PC-3 (cell line): ENCODE data around the gene CCNI. TPM values are rescaled to one million over a fixed set of nuclear protein-coding genes. Genes with fewer than 3 reads are reported as not detected.

Experiments
- ATAC-seq: fragments of 200-7000 bp; cut with Tn5 transposase; 2 replicates; pipeline ENCODE4 v1.9.1; 2020; ENCODE audit warnings: mild to moderate bottlenecking, moderate library complexity
- BruUV-seq: library from RNA; stranded (reverse); fragments of 400-500 nt; replicated peaks from 2 replicates; lab custom pipeline; 2021; lab: Mats Ljungman, UMichigan
- CTCF ChIA-PET: fragments of 300-600 bp; sonication (Branson Sonifier 250); formaldehyde crosslinking; loops from one replicate; lab custom pipeline; 2022; ENCODE audit warnings: antibody characterized with exemption; lab: Charles Lee
- POLR2A ChIA-PET: fragments of 300-600 bp; sonication (Branson Sonifier 250); formaldehyde crosslinking; loops from one replicate; lab custom pipeline; 2022; ENCODE audit warnings: antibody characterized with exemption; ENCODE audit not compliant: unreplicated experiment; lab: Charles Lee
- DNase-seq: peaks from one replicate; pipeline ENCODE4 v3.0.0-alpha.2; 2015
- H2AFZ ChIP-seq: fragments of 300-600 bp; sonication (generic); 2 replicates; pipeline ENCODE4 v1.6.0; 2016; ENCODE audit warnings: antibody characterized with exemption, low read length
- H3F3A ChIP-seq: fragments of 300-600 bp; sonication (generic); one replicate; pipeline ENCODE4 v1.6.0; 2017; ENCODE audit warnings: antibody characterized with exemption, low read length, control low read depth, mild to moderate bottlenecking; ENCODE audit not compliant: unreplicated experiment
- H3K27ac ChIP-seq: fragments of 300-600 bp; sonication (generic); 2 replicates; pipeline ENCODE4 v1.5.1; 2016; ENCODE audit warnings: mild to moderate bottlenecking, low read length
- H3K27me3 ChIP-seq: fragments of 300-600 bp; sonication (generic); 2 replicates; pipeline ENCODE4 v1.6.1; 2016; ENCODE audit warnings: low read length, mixed read lengths
- H3K36me3 ChIP-seq: fragments of 300-600 bp; sonication (generic); 2 replicates; pipeline ENCODE4 v1.6.1; 2016; ENCODE audit warnings: low read depth, mixed run types, low read length, mixed read lengths
- H3K4me1 ChIP-seq: fragments of 300-600 bp; sonication (generic); 2 replicates; pipeline ENCODE4 v1.5.1; 2016; ENCODE audit warnings: low read length; ENCODE audit not compliant: insufficient read depth
- H3K4me2 ChIP-seq: fragments of 300-600 bp; sonication (generic); 2 replicates; pipeline ENCODE4 v1.6.0; 2016; ENCODE audit warnings: low read length
- H3K4me3 ChIP-seq: fragments of 300-600 bp; sonication (generic); 2 replicates; pipeline ENCODE4 v1.5.1; 2016; ENCODE audit warnings: mild to moderate bottlenecking, low read length, mixed read lengths
- H3K79me2 ChIP-seq: fragments of 300-600 bp; sonication (generic); 2 replicates; pipeline ENCODE4 v1.6.1; 2017; ENCODE audit warnings: low read length, mixed read lengths
- H3K9ac ChIP-seq: fragments of 300-600 bp; sonication (generic); 2 replicates; pipeline ENCODE4 v1.6.0; 2016; ENCODE audit warnings: mild to moderate bottlenecking, low read length
- H3K9me2 ChIP-seq: fragments of 300-600 bp; sonication (generic); replicated peaks from 2 replicates; pipeline ENCODE4 v1.6.1; 2016; ENCODE audit warnings: mixed run types, low read length, mixed read lengths
- H3K9me3 ChIP-seq: fragments of 300-600 bp; sonication (generic); 2 replicates; pipeline ENCODE4 v1.6.1; 2016; ENCODE audit warnings: low read length, mixed read lengths
- H4K20me1 ChIP-seq: fragments of 300-600 bp; sonication (generic); 2 replicates; pipeline ENCODE4 v1.6.1; 2016; ENCODE audit warnings: low read length, mixed read lengths
- CTCF ChIP-seq: fragments of 300-600 bp; sonication (generic); conservative IDR thresholded peaks from 2 replicates; pipeline ENCODE4 v1.5.1; 2017; ENCODE audit warnings: antibody characterized with exemption, low read depth, mild to moderate bottlenecking, low read length
- EZH2 ChIP-seq: fragments of 300-600 bp; sonication (generic); IDR thresholded peaks from one replicate; pipeline ENCODE4 v1.6.1; 2017; ENCODE audit warnings: antibody characterized with exemption, mild to moderate bottlenecking, low read length; ENCODE audit not compliant: unreplicated experiment
- EZH2phosphoT487 ChIP-seq: fragments of 300-600 bp; sonication (generic); IDR thresholded peaks from 2 replicates; pipeline ENCODE4 v1.6.1; 2018; ENCODE audit warnings: mild to moderate bottlenecking, antibody characterized with exemption, low read length, borderline replicate concordance
- intact Hi-C: fragments of 100-400 bp; cut with micrococcal nuclease; formaldehyde crosslinking; loops from 2 replicates; pipeline ENCODE4 v1.9.0; 2023
- total RNA-seq: library from RNA; depleted of rRNA; stranded (reverse); fragments of >200 nt; gene quantifications from 2 replicates; pipeline ENCODE4 v1.2.3, GENCODE V29; 2014

CCNI gene
- total RNA-seq, 1 experiment from 2014 or later, result 60.1 TPM

DNA sequence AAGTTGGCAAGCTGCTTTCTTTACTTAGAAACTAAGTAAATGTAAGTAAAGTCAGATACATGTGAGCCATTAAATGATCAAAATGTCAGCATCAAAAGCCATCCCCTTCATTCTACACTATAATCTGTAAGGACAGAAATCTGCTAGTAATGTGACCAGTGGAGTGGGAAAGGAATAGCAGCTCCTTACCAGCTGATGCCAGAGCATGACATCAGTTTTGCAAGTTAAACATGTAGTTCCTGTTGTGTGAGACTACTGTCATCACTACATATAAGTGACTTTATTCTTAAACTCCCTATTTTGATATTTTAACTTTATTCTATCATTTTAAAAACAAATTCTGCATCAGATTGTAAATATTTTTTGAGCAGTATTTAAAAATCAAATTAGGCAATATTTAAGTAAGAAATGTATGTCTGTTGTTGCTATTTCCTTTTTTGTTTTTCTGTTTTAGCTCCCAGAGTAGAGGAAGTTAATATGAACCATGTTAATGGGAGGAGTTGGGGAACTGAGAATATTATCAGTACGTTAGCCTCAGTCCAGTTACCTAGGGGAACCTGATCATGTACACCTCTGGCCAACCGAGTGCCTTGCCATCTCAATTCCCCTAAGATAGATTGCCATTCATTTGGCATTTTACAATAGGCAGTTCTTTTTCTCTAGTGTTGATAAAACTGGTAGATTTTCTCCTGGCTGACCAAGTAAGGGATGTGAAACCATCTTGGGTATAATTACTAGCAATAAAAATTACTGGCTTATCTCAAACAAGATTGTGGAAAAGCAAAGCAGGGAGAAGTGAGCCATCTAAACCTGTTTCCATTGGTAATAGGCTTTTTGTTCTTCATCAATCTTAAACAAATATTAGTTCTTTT is 34.7 kb downstream of the CCNI start:
- intact Hi-C loops, result loop anchor here (5.0 kb wide), 1 partner anchor 609 kb away; no protein-coding TSS in a partner anchor
- ChIA-PET POLR2A (no interaction called here), CTCF (no interaction called here)
- peaks cover 13% of the 10 kb centered on the region for H3K4me1 ChIP-seq
- H3F3A ChIP-seq, result no peaks in the 10 kb centered on the region
- H3K9ac ChIP-seq, result no peak overlapping the region
- DNase-seq (no peak), ATAC-seq (peak; percentile 34; the same call in 1 of the 2 replicates)
- no peak overlapping the region for H3K27ac ChIP-seq
- H3K36me3 ChIP-seq, result 0 out of 2 replicates have a peak, but pooled peaks cover 1% of the 10 kb centered on the region
- H3K9me3 ChIP-seq, result no peaks in the 10 kb centered on the region
- H3K27me3 ChIP-seq, result no peaks in the 10 kb centered on the region
- H4K20me1 ChIP-seq, result no peaks in the 10 kb centered on the region
- BruUV-seq, result no TSS peak
- H3K9me2 ChIP-seq, result no peaks in the 10 kb centered on the region
- no peak overlapping the region for H3K4me3 ChIP-seq
- no peak overlapping the region for H3K4me2 ChIP-seq
- TF ChIP-seq EZH2phosphoT487 (no peak), CTCF (no peak), EZH2 (no peak)
- no peak overlapping the region for H2AFZ ChIP-seq
- H3K79me2 ChIP-seq, result no peaks in the 10 kb centered on the region

- no peaks in the 10 kb centered on the region for H3F3A ChIP-seq
- no peak overlapping the region for H3K4me2 ChIP-seq
- ChIA-PET CTCF (no interaction called here), POLR2A (no interaction called here)
- H2AFZ ChIP-seq, result no peak overlapping the region
- H3K4me1 ChIP-seq, result peaks cover 13% of the 10 kb centered on the region
- H4K20me1 ChIP-seq, result no peaks in the 10 kb centered on the region
- TF ChIP-seq EZH2, result no peak
- TF ChIP-seq EZH2phosphoT487, result no peak
- no peak for TF ChIP-seq CTCF
- no peaks in the 10 kb centered on the region for H3K27me3 ChIP-seq
- ATAC-seq (peak; percentile 57), DNase-seq (peak; percentile 51)
- peaks cover 1% of the 10 kb centered on the region; the same call in 1 of the 2 replicates for H3K36me3 ChIP-seq
- no peaks in the 10 kb centered on the region for H3K9me2 ChIP-seq
- no peak overlapping the region for H3K4me3 ChIP-seq
- no peak overlapping the region for H3K27ac ChIP-seq
- no peaks in the 10 kb centered on the region for H3K79me2 ChIP-seq
- intact Hi-C loops, result loop anchor here (5.0 kb wide), 1 partner anchor 608 kb away; no protein-coding TSS in a partner anchor
- H3K9ac ChIP-seq, result no peak overlapping the region
- BruUV-seq, result no TSS peak
- H3K9me3 ChIP-seq, result no peaks in the 10 kb centered on the region
Measured at GRCh38 chr4:77040270-77040669, 35.5 kb downstream of the CCNI start.

- Histone ChIP-seq H3K4me2 (no peak overlapping the region), H3K9ac (no peak overlapping the region), H3F3A (no peaks in the 10 kb centered on the region), H3K36me3 (peaks cover 6% of the 10 kb centered on the region; the same call in 1 of the 2 replicates), H2AFZ (no peak overlapping the region), H3K4me1 (peaks cover 13% of the 10 kb centered on the region), H3K9me3 (no peaks in the 10 kb centered on the region), H3K27ac (no peak overlapping the region), H3K4me3 (no peak overlapping the region), H3K79me2 (no peaks in the 10 kb centered on the region), H3K27me3 (no peaks in the 10 kb centered on the region), H4K20me1 (no peaks in the 10 kb centered on the region), H3K9me2 (no peaks in the 10 kb centered on the region)
- intact Hi-C loops, result loop anchor here (5.0 kb wide), 1 partner anchor 607 kb away; no protein-coding TSS in a partner anchor
- DNase-seq (no peak), ATAC-seq (no peak)
- ChIA-PET CTCF (no interaction called here), POLR2A (no interaction called here)
- TF ChIP-seq EZH2phosphoT487 (no peak), EZH2 (no peak), CTCF (no peak)
- no TSS peak for BruUV-seq
Measured at GRCh38 chr4:77039796-77040195, 36.0 kb downstream of the CCNI start.
